Endothelial cell (in vitro differentiated cells): ENCODE results near the gene SORD. TPM values are rescaled to one million over a fixed set of nuclear protein-coding genes. Genes with fewer than 3 reads are reported as not detected.
"Not testable (repeated sequence)": the region's sequence is repeated elsewhere in the genome, so short reads cannot be mapped to it uniquely, and the experiment has no call there.

ENCODE experiments used
- DNase-seq: peaks from one replicate; pipeline ENCODE4 v3.0.0; 2021; ENCODE audit warnings: low spot score
- H3K27ac Mint-ChIP-seq: one replicate; pipeline ENCODE4 v1.8.0; 2021; ENCODE audit warnings: mixed read lengths, inconsistent platforms; ENCODE audit not compliant: unreplicated experiment
- H3K27me3 Mint-ChIP-seq: one replicate; pipeline ENCODE4 v1.8.0; 2021; ENCODE audit warnings: mild to moderate bottlenecking, moderate library complexity, mixed read lengths, inconsistent platforms; ENCODE audit not compliant: unreplicated experiment
- H3K36me3 Mint-ChIP-seq: one replicate; pipeline ENCODE4 v1.8.0; 2021; ENCODE audit warnings: mild to moderate bottlenecking, low read depth, mixed read lengths, inconsistent platforms; ENCODE audit not compliant: unreplicated experiment
- H3K4me1 Mint-ChIP-seq: one replicate; pipeline ENCODE4 v1.8.0; 2021; ENCODE audit warnings: mild to moderate bottlenecking, mixed read lengths, inconsistent platforms; ENCODE audit not compliant: unreplicated experiment
- H3K4me3 Mint-ChIP-seq: one replicate; pipeline ENCODE4 v1.8.0; 2021; ENCODE audit warnings: mild to moderate bottlenecking, mixed read lengths, inconsistent platforms; ENCODE audit not compliant: unreplicated experiment
- H3K9me3 Mint-ChIP-seq: one replicate; pipeline ENCODE4 v1.8.0; 2021; ENCODE audit warnings: mixed read lengths, inconsistent platforms; ENCODE audit not compliant: unreplicated experiment
- total RNA-seq: library from RNA; stranded (reverse); fragmentation: NEBNext Ultra II Directional; extraction: Animal tissue kit (Norgen Biotek cat#: 25700); gene quantifications from one replicate; pipeline ENCODE4 v1.2.1, GENCODE V29; 2021; ENCODE audit not compliant: unreplicated experiment
- TF ChIP-seq, protein P1 (sequence below): fragments of 200-600 bp; sonication (generic); IDR thresholded peaks from one replicate; pipeline ENCODE4 v1.5.0; 2021; ENCODE audit warnings: antibody characterized with exemption; ENCODE audit not compliant: unreplicated experiment

Gene SORD
- total RNA-seq, 1 donor from 2014 or later: 16.9 TPM

- no peaks in the 10 kb centered on the region for H3K36me3 Mint-ChIP-seq
- H3K27ac Mint-ChIP-seq: no peak overlapping the region
- no peak overlapping the region for H3K4me3 Mint-ChIP-seq
- H3K9me3 Mint-ChIP-seq: no peaks in the 10 kb centered on the region
- no peak for DNase-seq
- H3K4me1 Mint-ChIP-seq: peaks cover 13% of the 10 kb centered on the region
- TF ChIP-seq, protein P1, sequence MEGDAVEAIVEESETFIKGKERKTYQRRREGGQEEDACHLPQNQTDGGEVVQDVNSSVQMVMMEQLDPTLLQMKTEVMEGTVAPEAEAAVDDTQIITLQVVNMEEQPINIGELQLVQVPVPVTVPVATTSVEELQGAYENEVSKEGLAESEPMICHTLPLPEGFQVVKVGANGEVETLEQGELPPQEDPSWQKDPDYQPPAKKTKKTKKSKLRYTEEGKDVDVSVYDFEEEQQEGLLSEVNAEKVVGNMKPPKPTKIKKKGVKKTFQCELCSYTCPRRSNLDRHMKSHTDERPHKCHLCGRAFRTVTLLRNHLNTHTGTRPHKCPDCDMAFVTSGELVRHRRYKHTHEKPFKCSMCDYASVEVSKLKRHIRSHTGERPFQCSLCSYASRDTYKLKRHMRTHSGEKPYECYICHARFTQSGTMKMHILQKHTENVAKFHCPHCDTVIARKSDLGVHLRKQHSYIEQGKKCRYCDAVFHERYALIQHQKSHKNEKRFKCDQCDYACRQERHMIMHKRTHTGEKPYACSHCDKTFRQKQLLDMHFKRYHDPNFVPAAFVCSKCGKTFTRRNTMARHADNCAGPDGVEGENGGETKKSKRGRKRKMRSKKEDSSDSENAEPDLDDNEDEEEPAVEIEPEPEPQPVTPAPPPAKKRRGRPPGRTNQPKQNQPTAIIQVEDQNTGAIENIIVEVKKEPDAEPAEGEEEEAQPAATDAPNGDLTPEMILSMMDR: no peak
- peaks cover 8% of the 10 kb centered on the region for H3K27me3 Mint-ChIP-seq
Observed at GRCh38 chr15:45021348-45021747, 1.6 kb upstream of the SORD start.

GRCh38 chr15:45023659-45024225 is 747 bp downstream of the SORD start:
- Mint-ChIP-seq H3K27ac (peak overlapping the region; percentile 58), H3K27me3 (peaks cover 5% of the 10 kb centered on the region), H3K4me1 (peaks cover 32% of the 10 kb centered on the region), H3K36me3 (peaks cover 3% of the 10 kb centered on the region), H3K9me3 (no peaks in the 10 kb centered on the region), H3K4me3 (peak overlapping the region; percentile 77)
- TF ChIP-seq, protein P1: no peak
- DNase-seq: no peak

- not testable (repeated sequence) for H3K27me3 Mint-ChIP-seq, H3K36me3 Mint-ChIP-seq, H3K27ac Mint-ChIP-seq, H3K4me3 Mint-ChIP-seq, DNase-seq, H3K9me3 Mint-ChIP-seq
- H3K4me1 Mint-ChIP-seq: peaks cover 32% of the 10 kb centered on the region
Observed at GRCh38 chr15:45024649-45025048, 1.7 kb downstream of the SORD start.

- not testable (repeated sequence) for DNase-seq, H3K4me3 Mint-ChIP-seq, H3K9me3 Mint-ChIP-seq, H3K36me3 Mint-ChIP-seq, H3K27me3 Mint-ChIP-seq, H3K27ac Mint-ChIP-seq
- H3K4me1 Mint-ChIP-seq: peaks cover 32% of the 10 kb centered on the region
Observed at GRCh38 chr15:45025627-45026026, 2.6 kb downstream of the SORD start.

DNA sequence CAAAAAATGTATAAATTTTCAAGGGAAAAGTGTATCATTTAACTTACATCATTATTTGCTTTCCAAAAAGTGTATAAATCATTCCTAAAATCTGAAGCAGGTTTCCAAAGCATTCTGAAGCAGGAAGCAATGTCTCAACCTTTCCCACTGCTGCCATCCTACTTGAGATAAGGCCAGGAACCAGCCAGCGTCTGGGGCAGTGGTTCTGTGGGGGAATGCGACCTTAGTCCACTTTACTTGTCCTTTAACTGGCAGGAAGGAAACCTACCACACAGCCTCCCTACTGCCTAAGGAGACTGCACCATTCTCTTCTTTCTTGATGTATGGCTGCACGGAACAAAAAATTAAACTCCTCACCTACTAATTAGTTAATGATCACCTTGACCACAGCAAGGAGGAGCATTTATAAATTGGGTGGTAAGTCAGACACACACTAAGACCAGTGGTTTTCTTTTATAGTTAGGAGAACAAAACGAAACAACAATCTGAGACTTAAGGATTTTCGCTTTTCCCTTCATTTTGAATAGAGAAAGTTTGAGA is 3.7 kb downstream of the SORD start:
- Mint-ChIP-seq H3K4me1 (peaks cover 32% of the 10 kb centered on the region), H3K4me3 (no peak overlapping the region), H3K27ac (peak overlapping the region; percentile 4), H3K36me3 (peaks cover 10% of the 10 kb centered on the region), H3K27me3 (peaks cover 6% of the 10 kb centered on the region), H3K9me3 (no peaks in the 10 kb centered on the region)
- no peak for DNase-seq
- TF ChIP-seq, protein P1: no peak

DNA sequence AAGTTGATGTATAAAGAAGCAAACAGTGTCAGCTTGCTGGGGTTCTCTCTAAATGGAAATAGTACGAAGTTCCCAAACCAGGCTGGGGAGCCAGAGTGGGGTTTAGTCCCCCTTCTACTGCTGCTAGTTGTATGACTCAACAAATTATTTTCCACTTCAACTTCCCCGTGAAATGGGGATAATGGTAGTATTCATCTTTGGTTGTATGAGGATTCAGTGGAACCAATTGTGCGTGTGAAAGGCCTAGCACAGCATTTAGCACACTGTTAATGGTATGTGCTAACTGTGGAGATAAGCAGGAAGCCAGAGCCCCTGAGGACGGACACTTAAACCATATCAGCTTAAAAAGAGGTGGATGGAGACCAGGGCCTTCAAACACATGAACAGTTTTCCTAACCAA is 4.2 kb downstream of the SORD start:
- Mint-ChIP-seq H3K9me3 (no peaks in the 10 kb centered on the region), H3K4me1 (peaks cover 32% of the 10 kb centered on the region), H3K27me3 (peaks cover 6% of the 10 kb centered on the region), H3K4me3 (no peak overlapping the region), H3K27ac (no peak overlapping the region), H3K36me3 (peaks cover 10% of the 10 kb centered on the region)
- TF ChIP-seq, protein P1: no peak
- no peak for DNase-seq
